ENCODE data around the gene INPP5K.

The INPP5K gene

DNA sequence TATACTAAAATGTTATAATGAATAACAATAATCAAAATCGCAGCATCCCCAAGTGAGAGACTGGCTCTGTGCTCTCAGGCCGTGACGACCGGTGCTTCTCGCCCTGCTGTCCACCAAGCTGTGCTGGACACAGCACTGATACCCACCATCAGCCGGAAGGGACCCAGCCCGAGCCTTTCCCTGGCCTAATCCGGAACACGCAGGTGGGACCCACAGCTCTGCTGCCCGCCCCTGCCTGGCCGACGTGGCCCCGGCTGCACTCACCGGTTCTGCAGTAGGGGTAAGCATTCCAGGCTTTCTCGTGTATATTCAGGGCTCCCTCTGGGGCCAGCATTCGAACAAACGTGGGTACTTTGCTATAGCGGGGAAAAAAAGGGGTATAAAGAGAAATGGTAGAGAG, 31.6 kb upstream of the INPP5K start:
- Histone ChIP-seq H3K36me3 (ENCODE audit: control insufficient read depth in 1 of 2, insufficient read depth in 2 of 2, low read length in 2 of 2) (peaks cover 32 to 56% of the 10 kb centered on the region in 2 donors), H3K4me1 (ENCODE audit: control insufficient read depth in 1 of 2, insufficient read depth in 2 of 2, low read length in 2 of 2) (peaks cover 10 to 15% of the 10 kb centered on the region in 2 donors), H3K9ac (ENCODE audit: low read depth in 1 of 2, low read length in 2 of 2) (no peak overlapping the region), H3K27ac (ENCODE audit: low read depth, low read length) (no peak overlapping the region), H3K4me3 (ENCODE audit: low read depth in 1 of 2, low read length in 2 of 2) (no peak overlapping the region), H3K27me3 (ENCODE audit: control insufficient read depth in 1 of 2, insufficient read depth in 2 of 2, low read length in 2 of 2) (no peaks in the 10 kb centered on the region), H3K9me3 (ENCODE audit: control insufficient read depth in 1 of 2, low read length in 2 of 2) (no peaks in the 10 kb centered on the region)

DNA sequence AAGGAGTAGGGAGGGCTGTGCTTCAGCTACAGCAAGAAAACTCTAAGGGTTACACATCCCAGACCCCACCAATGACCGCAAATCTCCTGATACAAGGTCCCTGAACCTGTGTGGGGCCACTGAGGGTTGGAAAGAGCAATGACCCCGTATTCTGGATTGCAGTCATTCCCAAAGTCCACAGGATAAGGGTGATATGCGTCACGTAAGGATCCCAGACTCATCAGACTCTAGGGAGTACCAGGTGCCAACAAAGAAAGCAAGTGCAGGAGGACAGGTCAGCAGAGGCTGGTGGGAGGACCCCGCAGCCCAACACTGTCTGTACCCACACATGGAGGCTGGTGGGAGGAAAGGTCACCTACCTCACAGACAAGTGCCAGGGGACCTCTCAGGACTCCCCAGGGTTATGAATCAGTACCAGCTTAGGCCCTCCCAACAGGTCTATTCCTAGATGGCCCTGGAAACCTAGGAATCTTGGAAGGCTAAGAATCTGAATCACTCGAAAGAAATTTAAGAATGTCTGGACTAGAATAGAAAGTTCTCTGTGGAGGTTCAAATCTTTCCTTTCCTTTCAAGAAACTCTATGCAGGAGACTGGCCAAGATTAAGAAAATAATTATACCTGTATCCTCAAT, 30.0 kb upstream of the INPP5K start:
- Histone ChIP-seq H3K4me1 (ENCODE audit: control insufficient read depth in 1 of 2, insufficient read depth in 2 of 2, low read length in 2 of 2) (peaks cover 10 to 15% of the 10 kb centered on the region in 2 donors), H3K36me3 (ENCODE audit: control insufficient read depth in 1 of 2, insufficient read depth in 2 of 2, low read length in 2 of 2) (peaks cover 28 to 54% of the 10 kb centered on the region in 2 donors), H3K4me3 (ENCODE audit: low read depth in 1 of 2, low read length in 2 of 2) (no peak overlapping the region), H3K27me3 (ENCODE audit: control insufficient read depth in 1 of 2, insufficient read depth in 2 of 2, low read length in 2 of 2) (no peaks in the 10 kb centered on the region), H3K9ac (ENCODE audit: low read depth in 1 of 2, low read length in 2 of 2) (peak overlapping the region in 1 of 2 donors; percentile 26), H3K27ac (ENCODE audit: low read depth, low read length) (peak overlapping the region; percentile 4), H3K9me3 (ENCODE audit: control insufficient read depth in 1 of 2, low read length in 2 of 2) (no peaks in the 10 kb centered on the region)

GRCh38 chr17:1545618-1546017, 29.2 kb upstream of the INPP5K start:
- peaks cover 35 to 54% of the 10 kb centered on the region in 2 donors for H3K36me3 ChIP-seq (ENCODE audit: control insufficient read depth in 1 of 2, insufficient read depth in 2 of 2, low read length in 2 of 2)
- peaks cover 10 to 15% of the 10 kb centered on the region in 2 donors for H3K4me1 ChIP-seq (ENCODE audit: control insufficient read depth in 1 of 2, insufficient read depth in 2 of 2, low read length in 2 of 2)
- H3K27me3 ChIP-seq (ENCODE audit: control insufficient read depth in 1 of 2, insufficient read depth in 2 of 2, low read length in 2 of 2) = no peaks in the 10 kb centered on the region
- H3K9ac ChIP-seq (ENCODE audit: low read depth in 1 of 2, low read length in 2 of 2) = no peak overlapping the region
- H3K9me3 ChIP-seq (ENCODE audit: control insufficient read depth in 1 of 2, low read length in 2 of 2) = no peaks in the 10 kb centered on the region
- H3K4me3 ChIP-seq (ENCODE audit: low read depth in 1 of 2, low read length in 2 of 2) = no peak overlapping the region
- no peak overlapping the region for H3K27ac ChIP-seq (ENCODE audit: low read depth, low read length)

DNA sequence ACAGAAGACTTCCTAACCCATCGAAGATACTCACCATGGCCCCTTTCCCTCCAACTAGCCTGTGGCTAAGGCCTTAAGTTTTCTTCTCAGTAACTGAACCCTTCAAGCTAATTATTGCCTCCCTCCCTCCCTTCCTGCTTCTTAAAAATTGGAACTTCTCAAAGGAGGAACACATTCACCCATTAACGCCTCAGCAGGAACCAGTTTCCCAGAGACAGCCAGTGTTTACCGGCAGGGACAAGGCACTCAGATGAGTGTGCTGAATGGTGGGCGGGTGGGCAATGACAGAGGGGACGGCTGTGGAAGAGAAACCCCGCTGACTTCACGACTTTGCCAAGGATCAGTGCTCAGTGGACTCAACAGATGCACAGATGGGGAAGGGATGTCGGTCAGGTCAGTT, 25.9 kb upstream of the INPP5K start:
- Histone ChIP-seq H3K27ac (ENCODE audit: low read depth, low read length) (no peak overlapping the region), H3K36me3 (ENCODE audit: control insufficient read depth in 1 of 2, insufficient read depth in 2 of 2, low read length in 2 of 2) (peaks cover 42 to 66% of the 10 kb centered on the region in 2 donors), H3K27me3 (ENCODE audit: control insufficient read depth in 1 of 2, insufficient read depth in 2 of 2, low read length in 2 of 2) (no peaks in the 10 kb centered on the region), H3K9me3 (ENCODE audit: control insufficient read depth in 1 of 2, low read length in 2 of 2) (no peaks in the 10 kb centered on the region), H3K4me1 (ENCODE audit: control insufficient read depth in 1 of 2, insufficient read depth in 2 of 2, low read length in 2 of 2) (peaks cover 10 to 15% of the 10 kb centered on the region in 2 donors), H3K4me3 (ENCODE audit: low read depth in 1 of 2, low read length in 2 of 2) (no peak overlapping the region), H3K9ac (ENCODE audit: low read depth in 1 of 2, low read length in 2 of 2) (no peak overlapping the region)

DNA sequence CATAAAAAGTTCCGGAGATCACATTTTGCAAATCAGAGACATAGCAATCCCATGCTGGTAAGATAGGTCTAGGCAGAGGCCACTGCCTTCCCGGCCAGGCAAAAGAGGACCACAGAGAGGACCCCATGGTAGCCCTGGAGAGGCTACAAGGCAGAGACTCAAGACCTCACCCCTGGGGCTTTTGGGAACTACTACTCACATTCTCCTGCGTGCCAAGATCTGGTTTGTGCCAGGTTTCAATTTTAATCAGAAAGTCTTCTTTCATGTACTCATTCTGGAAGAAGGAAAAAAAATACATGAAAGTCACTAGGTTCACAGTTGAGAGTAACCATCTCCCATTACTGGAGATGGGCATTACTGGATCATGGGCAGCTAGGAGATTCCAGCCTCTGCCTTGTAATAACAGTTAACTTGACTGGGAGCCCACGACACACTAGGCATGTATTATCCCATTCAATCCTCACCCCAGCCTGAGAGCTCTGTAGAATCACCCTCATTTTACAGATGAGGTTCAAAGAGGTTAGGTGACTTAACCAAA, 25.0 kb upstream of the INPP5K start:
- Histone ChIP-seq H3K27ac (ENCODE audit: low read depth, low read length) (no peak overlapping the region), H3K4me3 (ENCODE audit: low read depth in 1 of 2, low read length in 2 of 2) (no peak overlapping the region), H3K4me1 (ENCODE audit: control insufficient read depth in 1 of 2, insufficient read depth in 2 of 2, low read length in 2 of 2) (peaks cover 9 to 11% of the 10 kb centered on the region in 2 donors), H3K36me3 (ENCODE audit: control insufficient read depth in 1 of 2, insufficient read depth in 2 of 2, low read length in 2 of 2) (peaks cover 42 to 65% of the 10 kb centered on the region in 2 donors), H3K27me3 (ENCODE audit: control insufficient read depth in 1 of 2, insufficient read depth in 2 of 2, low read length in 2 of 2) (no peaks in the 10 kb centered on the region), H3K9me3 (ENCODE audit: control insufficient read depth in 1 of 2, low read length in 2 of 2) (no peaks in the 10 kb centered on the region), H3K9ac (ENCODE audit: low read depth in 1 of 2, low read length in 2 of 2) (no peak overlapping the region)

DNA sequence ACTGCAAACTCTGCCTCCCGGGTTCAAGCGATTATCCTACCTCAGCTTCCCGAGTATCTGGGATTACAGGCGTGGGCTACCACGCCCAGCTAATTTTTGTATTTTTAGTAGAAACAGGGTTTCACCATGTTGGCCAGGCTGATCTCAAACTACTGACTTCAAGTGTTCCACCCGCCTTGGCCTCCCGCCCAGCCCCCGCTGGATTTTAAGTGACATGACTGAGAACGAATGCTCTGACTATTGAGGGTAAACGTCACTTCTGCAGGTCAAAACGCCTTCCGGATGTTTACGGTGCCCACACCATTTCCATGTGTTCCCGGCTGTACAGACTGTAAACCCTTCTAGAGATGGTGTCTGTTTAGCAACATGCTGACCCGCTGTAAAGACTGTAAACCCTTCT, 23.4 kb upstream of the INPP5K start:
- H3K4me3 ChIP-seq (ENCODE audit: low read depth in 1 of 2, low read length in 2 of 2) = no peak overlapping the region
- no peaks in the 10 kb centered on the region for H3K27me3 ChIP-seq (ENCODE audit: control insufficient read depth in 1 of 2, insufficient read depth in 2 of 2, low read length in 2 of 2)
- no peaks in the 10 kb centered on the region for H3K4me1 ChIP-seq (ENCODE audit: control insufficient read depth in 1 of 2, insufficient read depth in 2 of 2, low read length in 2 of 2)
- H3K9ac ChIP-seq (ENCODE audit: low read depth in 1 of 2, low read length in 2 of 2) = no peak overlapping the region
- H3K27ac ChIP-seq (ENCODE audit: low read depth, low read length) = no peak overlapping the region
- H3K36me3 ChIP-seq (ENCODE audit: control insufficient read depth in 1 of 2, insufficient read depth in 2 of 2, low read length in 2 of 2) = peaks cover 49 to 69% of the 10 kb centered on the region in 2 donors
- no peaks in the 10 kb centered on the region for H3K9me3 ChIP-seq (ENCODE audit: control insufficient read depth in 1 of 2, low read length in 2 of 2)

- Histone ChIP-seq H3K9me3 (ENCODE audit: control insufficient read depth in 1 of 2, low read length in 2 of 2) (no peaks in the 10 kb centered on the region), H3K36me3 (ENCODE audit: control insufficient read depth in 1 of 2, insufficient read depth in 2 of 2, low read length in 2 of 2) (peaks cover 50 to 80% of the 10 kb centered on the region in 2 donors), H3K4me3 (ENCODE audit: low read depth in 1 of 2, low read length in 2 of 2) (no peak overlapping the region), H3K4me1 (ENCODE audit: control insufficient read depth in 1 of 2, insufficient read depth in 2 of 2, low read length in 2 of 2) (peaks cover 0 to 3% of the 10 kb centered on the region in 2 donors), H3K27ac (ENCODE audit: low read depth, low read length) (no peak overlapping the region), H3K27me3 (ENCODE audit: control insufficient read depth in 1 of 2, insufficient read depth in 2 of 2, low read length in 2 of 2) (no peaks in the 10 kb centered on the region), H3K9ac (ENCODE audit: low read depth in 1 of 2, low read length in 2 of 2) (no peak overlapping the region)
These were observed 19.3 kb upstream of the INPP5K start for GRCh38 chr17:1535737-1536136.

DNA sequence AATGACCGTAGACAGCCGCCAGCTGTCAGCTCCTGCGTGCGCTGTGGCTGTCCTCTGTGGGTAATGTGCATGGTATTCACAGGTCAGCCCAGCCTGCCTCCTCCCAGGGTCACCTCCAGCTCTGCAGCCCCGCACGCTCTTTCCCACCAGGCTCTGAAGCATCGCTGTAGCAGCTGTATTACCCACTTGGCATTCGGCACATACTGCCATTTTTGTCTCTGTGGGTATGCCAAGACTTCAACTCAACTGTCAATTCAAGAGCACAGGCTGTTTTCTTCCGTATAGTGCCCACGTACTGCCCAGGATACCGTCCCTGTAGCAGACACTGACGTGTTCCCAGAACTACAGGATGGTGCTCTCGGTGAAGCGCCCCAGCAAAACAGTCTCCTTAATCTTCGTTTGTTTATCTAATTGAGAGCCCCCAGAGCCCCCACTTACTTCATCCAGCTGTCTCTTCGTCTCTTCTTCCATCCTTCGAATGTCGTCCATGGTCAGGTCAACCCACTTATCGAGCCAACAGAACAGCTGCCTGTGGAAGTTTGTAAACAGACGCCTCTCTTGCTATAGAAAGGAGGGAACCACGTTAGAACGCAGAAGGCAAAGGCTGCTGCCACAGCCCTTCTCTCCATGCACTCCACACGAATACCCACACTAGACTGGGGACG, 17.4 kb upstream of the INPP5K start:
- Histone ChIP-seq H3K9ac (ENCODE audit: low read depth in 1 of 2, low read length in 2 of 2) (no peak overlapping the region), H3K27me3 (ENCODE audit: control insufficient read depth in 1 of 2, insufficient read depth in 2 of 2, low read length in 2 of 2) (no peaks in the 10 kb centered on the region), H3K27ac (ENCODE audit: low read depth, low read length) (no peak overlapping the region), H3K9me3 (ENCODE audit: control insufficient read depth in 1 of 2, low read length in 2 of 2) (no peaks in the 10 kb centered on the region), H3K4me1 (ENCODE audit: control insufficient read depth in 1 of 2, insufficient read depth in 2 of 2, low read length in 2 of 2) (peaks cover 0 to 3% of the 10 kb centered on the region in 2 donors), H3K36me3 (ENCODE audit: control insufficient read depth in 1 of 2, insufficient read depth in 2 of 2, low read length in 2 of 2) (peaks cover 47 to 70% of the 10 kb centered on the region in 2 donors), H3K4me3 (ENCODE audit: low read depth in 1 of 2, low read length in 2 of 2) (no peak overlapping the region)

DNA sequence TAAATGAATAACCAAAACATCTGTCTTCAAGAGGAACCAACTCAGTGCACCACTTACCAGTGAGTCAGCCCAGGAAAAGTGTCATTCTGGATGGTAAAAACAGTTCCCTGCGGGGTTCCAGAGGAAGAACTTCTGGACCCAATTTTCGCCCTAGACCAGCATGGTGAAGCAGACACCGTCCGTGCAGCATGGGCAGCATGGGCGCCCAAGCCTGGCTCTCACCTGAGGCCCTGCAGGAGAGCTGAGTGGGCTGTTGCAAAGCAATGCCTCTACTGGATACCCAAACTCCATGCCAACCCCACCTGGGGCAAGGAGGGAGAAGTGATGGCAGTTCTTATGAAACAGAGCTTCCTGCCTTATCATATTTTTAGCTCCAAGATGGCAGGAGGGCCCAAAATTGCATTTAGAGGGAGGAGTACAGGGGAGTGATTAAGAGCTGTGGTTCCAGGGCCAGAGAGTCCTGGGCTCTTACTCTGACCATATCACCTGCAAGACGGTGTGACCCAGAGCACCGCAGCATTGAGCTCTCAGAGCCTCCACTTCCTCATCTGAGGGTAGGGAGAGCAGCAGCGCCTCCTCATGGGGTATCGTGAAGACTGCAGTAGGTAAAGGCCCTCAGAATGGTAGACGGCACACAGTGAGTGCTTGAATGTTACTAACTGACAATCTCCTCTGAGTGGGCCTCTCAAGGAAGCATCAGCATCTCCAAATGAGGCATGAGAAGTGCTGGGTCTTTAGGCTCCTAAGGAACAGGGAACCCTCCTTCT, 16.6 kb upstream of the INPP5K start:
- Histone ChIP-seq H3K27me3 (ENCODE audit: control insufficient read depth in 1 of 2, insufficient read depth in 2 of 2, low read length in 2 of 2) (no peaks in the 10 kb centered on the region), H3K9ac (ENCODE audit: low read depth in 1 of 2, low read length in 2 of 2) (no peak overlapping the region), H3K36me3 (ENCODE audit: control insufficient read depth in 1 of 2, insufficient read depth in 2 of 2, low read length in 2 of 2) (peaks cover 40 to 69% of the 10 kb centered on the region in 2 donors), H3K4me3 (ENCODE audit: low read depth in 1 of 2, low read length in 2 of 2) (no peak overlapping the region), H3K9me3 (ENCODE audit: control insufficient read depth in 1 of 2, low read length in 2 of 2) (no peaks in the 10 kb centered on the region), H3K27ac (ENCODE audit: low read depth, low read length) (no peak overlapping the region), H3K4me1 (ENCODE audit: control insufficient read depth in 1 of 2, insufficient read depth in 2 of 2, low read length in 2 of 2) (peaks cover 0 to 3% of the 10 kb centered on the region in 2 donors)

- peaks cover 32 to 58% of the 10 kb centered on the region in 2 donors for H3K36me3 ChIP-seq (ENCODE audit: control insufficient read depth in 1 of 2, insufficient read depth in 2 of 2, low read length in 2 of 2)
These were observed 13.5 kb upstream of the INPP5K start for GRCh38 chr17:1529863-1530262.

More at GRCh38 chr17:1529863-1530262, 13.5 kb upstream of the INPP5K start:
- Histone ChIP-seq H3K4me3 (ENCODE audit: low read depth in 1 of 2, low read length in 2 of 2) (no peak overlapping the region), H3K27ac (ENCODE audit: low read depth, low read length) (no peak overlapping the region), H3K27me3 (ENCODE audit: control insufficient read depth in 1 of 2, insufficient read depth in 2 of 2, low read length in 2 of 2) (no peaks in the 10 kb centered on the region), H3K9me3 (ENCODE audit: control insufficient read depth in 1 of 2, low read length in 2 of 2) (no peaks in the 10 kb centered on the region), H3K9ac (ENCODE audit: low read depth in 1 of 2, low read length in 2 of 2) (no peak overlapping the region), H3K4me1 (ENCODE audit: control insufficient read depth in 1 of 2, insufficient read depth in 2 of 2, low read length in 2 of 2) (peaks cover 0 to 3% of the 10 kb centered on the region in 2 donors)

All from duodenal mucosa (tissue), 2 donors.